Non-pigmented ciliary epithelial cell (primary cell): ENCODE results near the gene AGAP1.

Experiments used
- DNase-seq: peaks from one replicate; pipeline ENCODE4 v3.0.0-alpha.2; 2010; ENCODE audit warnings: low read depth

The AGAP1 gene

GRCh38 chr2:235876099-235876679, 382.3 kb downstream of the AGAP1 start:
- no peak for DNase-seq

DNA sequence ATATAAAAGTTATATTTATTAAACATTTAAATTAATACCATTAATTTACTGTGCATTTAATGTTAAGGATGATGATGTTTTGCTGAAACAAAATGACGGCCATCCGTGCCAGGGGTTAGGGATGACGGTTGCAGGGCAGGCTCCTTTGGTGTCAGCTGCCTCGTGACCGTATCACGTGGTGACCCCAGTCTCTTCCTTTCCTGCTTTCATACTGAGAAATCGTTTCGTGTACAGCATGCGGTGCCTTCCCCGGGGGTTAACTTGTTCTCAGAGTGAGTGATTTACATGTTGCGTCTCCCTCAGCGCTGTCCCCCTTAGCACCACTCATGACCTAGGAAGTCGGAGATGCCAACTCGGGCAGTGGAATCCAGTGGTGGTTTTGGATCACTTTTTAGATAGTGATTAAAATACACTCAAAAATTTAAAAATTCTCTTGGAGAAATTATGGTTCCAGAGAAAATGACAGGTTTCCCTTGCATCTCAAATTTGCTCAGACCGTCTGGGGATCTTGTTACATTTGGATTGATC, 383.5 kb downstream of the AGAP1 start:
- no peak for DNase-seq

DNA sequence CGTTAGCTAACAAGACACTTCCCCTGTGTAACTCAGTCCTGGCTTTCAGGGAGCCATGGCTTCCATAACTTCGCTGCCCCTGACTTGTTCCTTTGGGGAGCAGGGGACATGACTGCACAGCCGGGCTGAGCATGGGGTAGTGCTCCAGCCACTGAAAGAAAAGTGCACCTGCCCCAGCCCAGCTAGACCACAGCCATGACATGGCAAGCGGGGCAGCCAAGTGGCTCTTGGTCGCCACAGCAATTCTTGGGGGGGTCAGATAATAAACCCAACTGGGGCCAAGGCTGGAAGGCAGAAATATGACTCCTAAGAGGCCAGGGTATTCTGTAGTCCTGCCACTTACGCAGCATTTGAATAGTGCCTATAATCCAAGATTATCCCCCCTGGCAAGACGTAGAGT, 385.3 kb downstream of the AGAP1 start:
- DNase-seq: no peak

- no peak for DNase-seq
These were observed 389.8 kb downstream of the AGAP1 start for GRCh38 chr2:235883675-235884074.

GRCh38 chr2:235889302-235889630, 395.4 kb downstream of the AGAP1 start:
- DNase-seq: no peak

DNA sequence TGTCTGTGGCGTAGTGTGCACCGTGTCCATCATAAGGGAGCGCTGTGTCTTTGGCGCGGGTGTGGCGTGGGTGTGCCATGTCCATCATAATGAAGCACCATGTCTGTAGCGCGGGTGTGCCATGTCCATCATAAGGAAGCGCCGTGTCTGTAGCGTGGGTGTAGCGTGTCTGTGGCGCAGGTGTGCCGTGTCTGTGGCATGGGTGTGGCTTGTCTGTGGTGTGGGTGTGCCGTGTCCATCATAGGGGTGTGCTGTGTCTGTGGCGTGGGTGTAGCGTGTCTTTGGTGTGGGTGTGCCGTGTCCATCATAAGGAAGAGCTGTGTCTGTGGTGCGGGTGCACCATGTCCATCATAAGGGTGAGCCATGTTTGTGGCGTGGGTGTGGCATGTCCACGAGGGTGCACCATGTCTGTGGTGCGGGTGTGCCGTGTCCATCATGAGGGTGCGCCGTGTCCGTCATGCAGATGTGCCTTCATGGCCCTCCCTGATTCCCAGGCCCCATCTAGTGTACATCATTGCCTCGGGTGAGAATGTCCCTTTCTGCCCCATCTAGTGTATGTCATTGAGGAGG, 399.4 kb downstream of the AGAP1 start:
- DNase-seq: no peak

DNA sequence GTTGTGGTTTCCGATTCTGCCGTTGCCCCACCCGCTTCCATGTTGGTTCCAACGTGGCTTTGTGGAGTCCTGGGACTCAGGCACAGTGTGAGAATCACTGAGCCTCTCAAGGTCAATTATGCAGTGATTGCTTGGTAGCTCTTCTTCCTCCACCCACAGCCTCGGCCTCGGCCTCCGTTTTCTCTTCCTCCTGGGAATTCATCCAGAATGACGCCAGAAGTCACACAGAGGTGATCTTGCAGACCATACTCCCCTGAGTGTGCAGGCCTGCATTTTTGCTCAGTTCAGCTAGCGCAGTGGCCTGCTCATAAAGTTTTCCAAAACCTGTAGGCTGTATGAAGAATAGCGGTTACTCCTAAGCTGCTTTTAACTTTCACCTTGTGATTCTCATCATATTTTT, 401.0 kb downstream of the AGAP1 start:
- no peak for DNase-seq

GRCh38 chr2:235896061-235896460, 402.2 kb downstream of the AGAP1 start:
- no peak for DNase-seq

- no peak for DNase-seq
These were observed 404.1 kb downstream of the AGAP1 start for GRCh38 chr2:235897992-235898391.

DNA sequence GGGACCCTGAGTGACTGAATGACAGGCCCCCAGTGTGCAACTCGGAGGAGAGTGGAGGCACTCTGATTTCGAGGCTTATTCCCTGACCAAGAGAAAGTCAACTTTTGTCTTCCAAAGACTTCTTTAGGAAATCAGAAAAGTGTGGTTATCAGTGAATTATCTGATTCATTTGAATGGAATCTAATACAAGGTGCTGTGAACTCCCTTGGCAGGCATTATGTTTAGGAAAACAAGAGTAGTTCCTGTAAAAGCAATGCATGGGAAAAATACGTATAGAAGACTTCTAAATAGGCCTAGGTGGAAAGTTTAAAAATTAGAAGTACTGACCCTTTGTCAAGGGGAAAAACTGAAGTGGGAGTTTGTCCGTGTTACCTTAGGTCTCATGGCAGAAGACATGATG, 404.9 kb downstream of the AGAP1 start:
- no peak for DNase-seq

GRCh38 chr2:235900631-235901030, 406.8 kb downstream of the AGAP1 start:
- no peak for DNase-seq

- DNase-seq: no peak
These were observed 407.4 kb downstream of the AGAP1 start for GRCh38 chr2:235901243-235901642.

- no peak for DNase-seq
These were observed 410.1 kb downstream of the AGAP1 start for GRCh38 chr2:235903782-235904584.

DNA sequence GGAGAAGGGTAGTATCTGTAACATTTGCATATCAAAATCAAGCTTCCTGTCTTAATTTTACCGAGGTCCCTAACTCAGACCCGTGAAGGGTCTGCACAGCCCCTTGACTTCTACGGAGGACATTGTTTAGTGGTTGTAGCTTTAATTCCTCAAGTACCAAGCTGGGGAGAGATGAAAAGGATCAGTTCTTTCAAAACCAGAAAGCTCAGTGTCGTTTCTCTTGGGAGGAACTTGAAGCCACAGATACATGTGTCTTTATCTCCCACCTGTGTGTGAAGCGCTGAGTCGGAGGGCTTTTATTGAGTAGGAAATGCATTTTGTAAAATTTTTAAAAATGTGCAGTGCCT, 410.7 kb downstream of the AGAP1 start:
- no peak for DNase-seq

DNA sequence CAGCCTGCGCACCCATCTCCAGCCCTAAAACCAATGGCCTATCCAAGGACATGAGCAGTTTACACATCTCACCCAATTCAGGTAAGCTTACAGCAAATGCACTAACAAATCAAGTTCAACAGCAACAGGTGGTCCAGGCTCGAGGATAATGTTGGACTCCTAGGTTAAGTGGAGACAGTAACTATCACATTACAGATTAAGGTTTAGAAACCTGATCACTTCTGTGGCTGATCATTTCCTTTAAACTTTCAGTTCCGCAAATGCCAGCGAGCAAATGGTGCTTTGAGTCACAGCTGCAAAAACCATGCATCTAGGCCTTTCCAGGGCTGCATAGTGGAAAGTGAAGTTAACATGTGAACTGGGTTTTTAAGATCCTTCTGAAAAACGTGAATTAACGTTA, 415.0 kb downstream of the AGAP1 start:
- DNase-seq: no peak

DNA sequence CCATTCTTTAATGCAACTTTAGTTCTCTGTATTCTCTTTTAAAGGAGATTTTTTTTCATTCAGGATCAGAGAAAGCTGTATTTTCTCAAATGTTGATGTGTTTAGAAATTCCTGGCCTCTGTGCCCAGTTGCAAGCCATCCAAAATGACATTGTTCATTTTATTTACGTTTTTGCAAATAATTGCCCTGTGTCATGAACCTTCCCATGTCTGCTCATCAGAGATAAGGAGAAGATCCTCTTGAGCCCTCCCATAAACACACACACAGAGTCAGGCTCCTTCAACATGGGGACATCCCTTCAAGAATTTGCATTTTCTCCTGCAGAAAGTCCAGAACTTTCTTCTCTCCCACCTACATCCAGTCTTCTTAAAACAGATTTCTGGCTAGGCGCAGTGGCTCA, 415.5 kb downstream of the AGAP1 start:
- DNase-seq: no peak

- DNase-seq: no peak
These were observed 416.2 kb downstream of the AGAP1 start for GRCh38 chr2:235910067-235910466.

- DNase-seq: no peak
These were observed 417.3 kb downstream of the AGAP1 start for GRCh38 chr2:235911125-235911524.

DNA sequence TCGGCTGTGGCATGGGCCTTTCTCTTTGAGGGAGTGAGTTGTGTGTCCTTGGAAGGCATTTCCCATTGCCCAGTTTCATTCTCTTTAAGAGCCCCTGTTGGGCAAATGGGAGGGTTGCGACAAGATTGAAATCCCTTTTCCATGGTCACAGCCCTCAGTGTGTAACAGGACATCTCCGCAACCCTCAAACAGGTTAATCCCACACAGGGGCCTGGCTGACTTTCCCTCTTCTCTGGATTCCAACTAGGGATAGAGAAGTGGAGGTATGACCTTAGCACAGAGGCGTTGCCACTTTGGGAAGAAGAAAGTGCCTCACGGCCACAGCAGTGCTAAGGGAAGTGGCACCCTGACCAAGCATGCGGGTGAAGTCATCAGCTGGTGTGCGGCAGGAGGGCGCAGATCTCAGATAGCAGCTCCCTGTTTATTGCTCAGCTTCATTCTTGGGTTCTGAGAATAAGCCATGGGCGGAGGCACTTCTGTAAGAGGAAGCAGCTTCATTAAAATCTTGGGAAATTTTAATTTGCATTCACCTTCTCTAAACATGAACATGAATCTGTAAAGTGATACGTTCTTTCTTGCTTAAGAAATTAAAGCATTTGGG, 417.9 kb downstream of the AGAP1 start:
- DNase-seq: no peak

DNA sequence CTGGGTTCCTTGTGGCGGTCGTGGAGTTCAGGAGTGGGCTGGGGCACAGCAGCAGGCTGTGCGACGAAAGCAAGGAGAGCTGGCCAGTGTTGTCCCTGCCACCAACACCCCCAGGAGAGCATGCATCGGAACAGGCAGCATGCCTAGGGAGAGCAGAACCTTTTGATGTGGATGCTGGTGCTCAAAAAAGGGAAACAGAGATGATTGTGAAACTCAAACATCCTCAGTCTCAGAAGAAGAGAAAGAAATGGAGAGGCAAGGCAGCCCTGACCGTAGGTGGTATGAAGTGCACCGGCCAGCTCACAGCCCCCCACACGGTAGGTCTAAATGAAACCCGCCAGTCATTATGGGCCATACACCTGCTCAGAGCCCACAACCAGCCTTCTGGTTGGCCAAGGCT, 420.9 kb downstream of the AGAP1 start:
- no peak for DNase-seq

- no peak for DNase-seq
These were observed 423.7 kb downstream of the AGAP1 start for GRCh38 chr2:235917506-235917905.

- DNase-seq: no peak
These were observed 425.0 kb downstream of the AGAP1 start for GRCh38 chr2:235918876-235919275.

DNA sequence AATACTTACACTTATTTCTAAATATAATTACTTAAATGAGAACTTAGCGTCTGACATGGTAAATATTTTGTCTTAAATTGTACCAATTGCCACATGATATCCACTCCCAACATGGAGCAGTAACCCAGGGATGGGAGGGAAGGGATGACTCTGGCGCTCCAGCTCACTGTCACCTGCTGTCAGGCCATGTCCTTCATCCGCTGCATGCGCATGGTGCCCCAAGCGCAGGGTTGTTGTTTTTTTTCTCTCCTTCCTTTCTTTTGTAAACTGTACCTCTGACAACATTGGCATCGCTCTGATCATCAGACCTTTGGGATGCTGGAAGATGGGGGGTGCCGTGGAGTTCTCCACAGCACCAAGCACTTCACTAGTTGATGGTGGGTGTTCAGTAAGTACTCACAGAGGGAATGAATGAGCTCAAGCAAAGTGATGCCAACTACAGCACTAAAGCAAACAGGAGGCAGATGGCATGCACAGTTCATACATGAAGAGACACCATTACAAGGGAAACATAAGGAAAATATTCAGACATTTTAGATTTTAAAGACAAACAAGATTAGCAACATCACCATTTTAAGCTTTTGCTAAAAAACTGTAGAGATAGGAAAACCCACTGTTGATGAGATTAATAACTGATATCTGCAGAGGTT, 426.5 kb downstream of the AGAP1 start:
- DNase-seq: no peak
